ENCODE data around the gene GHITM.
"Not testable (repeated sequence)": the region's sequence is repeated elsewhere in the genome, so short reads cannot be mapped to it uniquely, and the experiment has no call there.

GHITM gene

GRCh38 chr10:84101042-84101441 is 38.3 kb upstream of the GHITM start:
- no peak for DNase-seq (ENCODE audit: low spot score)
- no peak for TF ChIP-seq CTCF (IDR thresholded peaks at IDR 0.05; ENCODE audit: poor library complexity, severe bottlenecking)
- Histone ChIP-seq H3K9me3 (ENCODE audit: severe bottlenecking) (no peaks in the 10 kb centered on the region), H3K36me3 (ENCODE audit: low read depth) (no peaks in the 10 kb centered on the region), H3K4me3 (ENCODE audit: severe bottlenecking) (no peak overlapping the region), H3K27ac (ENCODE audit: poor library complexity, severe bottlenecking) (no peak overlapping the region), H3K4me1 (ENCODE audit: insufficient read depth, poor library complexity, severe bottlenecking) (no peaks in the 10 kb centered on the region), H3K27me3 (ENCODE audit: insufficient read depth, poor library complexity, severe bottlenecking) (no peaks in the 10 kb centered on the region)
- no peak for ATAC-seq (ENCODE audit: low read depth)

- Histone ChIP-seq H3K4me3 (ENCODE audit: severe bottlenecking) (no peak overlapping the region), H3K27ac (ENCODE audit: poor library complexity, severe bottlenecking) (no peak overlapping the region), H3K36me3 (ENCODE audit: low read depth) (no peaks in the 10 kb centered on the region), H3K4me1 (ENCODE audit: insufficient read depth, poor library complexity, severe bottlenecking) (no peaks in the 10 kb centered on the region), H3K9me3 (ENCODE audit: severe bottlenecking) (no peaks in the 10 kb centered on the region), H3K27me3 (ENCODE audit: insufficient read depth, poor library complexity, severe bottlenecking) (no peaks in the 10 kb centered on the region)
- no peak for TF ChIP-seq CTCF (IDR thresholded peaks at IDR 0.05; ENCODE audit: poor library complexity, severe bottlenecking)
- ATAC-seq (ENCODE audit: low read depth): no peak
- no peak for DNase-seq (ENCODE audit: low spot score)
Measured at GRCh38 chr10:84108797-84109196, 30.5 kb upstream of the GHITM start.

GRCh38 chr10:84109772-84110171 is 29.5 kb upstream of the GHITM start:
- not testable (repeated sequence) for H3K4me1 ChIP-seq (ENCODE audit: insufficient read depth, poor library complexity, severe bottlenecking); H3K4me3 ChIP-seq (ENCODE audit: severe bottlenecking); H3K9me3 ChIP-seq (ENCODE audit: severe bottlenecking); H3K27ac ChIP-seq (ENCODE audit: poor library complexity, severe bottlenecking); H3K36me3 ChIP-seq (ENCODE audit: low read depth); H3K27me3 ChIP-seq (ENCODE audit: insufficient read depth, poor library complexity, severe bottlenecking); DNase-seq (ENCODE audit: low spot score); ATAC-seq (ENCODE audit: low read depth)

GRCh38 chr10:84113468-84113867 is 25.8 kb upstream of the GHITM start:
- H3K4me3 ChIP-seq (ENCODE audit: severe bottlenecking); ATAC-seq (ENCODE audit: low read depth): not testable (repeated sequence)

GRCh38 chr10:84114088-84114667 is 25.1 kb upstream of the GHITM start:
- H3K36me3 ChIP-seq (ENCODE audit: low read depth): no peaks in the 10 kb centered on the region
- peak; percentile 5 for TF ChIP-seq CTCF (IDR thresholded peaks at IDR 0.05; ENCODE audit: poor library complexity, severe bottlenecking)
- H3K27me3 ChIP-seq (ENCODE audit: insufficient read depth, poor library complexity, severe bottlenecking): no peaks in the 10 kb centered on the region
- ATAC-seq (ENCODE audit: low read depth) (no peak), DNase-seq (ENCODE audit: low spot score) (no peak)
- no peaks in the 10 kb centered on the region for H3K9me3 ChIP-seq (ENCODE audit: severe bottlenecking)
- no peak overlapping the region for H3K27ac ChIP-seq (ENCODE audit: poor library complexity, severe bottlenecking)
- H3K4me3 ChIP-seq (ENCODE audit: severe bottlenecking): no peak overlapping the region
- H3K4me1 ChIP-seq (ENCODE audit: insufficient read depth, poor library complexity, severe bottlenecking): no peaks in the 10 kb centered on the region

More at GRCh38 chr10:84113468-84113867, 25.8 kb upstream of the GHITM start:
- not testable (repeated sequence) for H3K27ac ChIP-seq (ENCODE audit: poor library complexity, severe bottlenecking); DNase-seq (ENCODE audit: low spot score); H3K4me1 ChIP-seq (ENCODE audit: insufficient read depth, poor library complexity, severe bottlenecking); H3K27me3 ChIP-seq (ENCODE audit: insufficient read depth, poor library complexity, severe bottlenecking); H3K9me3 ChIP-seq (ENCODE audit: severe bottlenecking); H3K36me3 ChIP-seq (ENCODE audit: low read depth)

- not testable (repeated sequence) for H3K36me3 ChIP-seq (ENCODE audit: low read depth); H3K27ac ChIP-seq (ENCODE audit: poor library complexity, severe bottlenecking); H3K4me1 ChIP-seq (ENCODE audit: insufficient read depth, poor library complexity, severe bottlenecking); H3K27me3 ChIP-seq (ENCODE audit: insufficient read depth, poor library complexity, severe bottlenecking); H3K4me3 ChIP-seq (ENCODE audit: severe bottlenecking); DNase-seq (ENCODE audit: low spot score); H3K9me3 ChIP-seq (ENCODE audit: severe bottlenecking); ATAC-seq (ENCODE audit: low read depth)
Measured at GRCh38 chr10:84117204-84117603, 22.1 kb upstream of the GHITM start.
